T-helper 9 cell (primary cell): ENCODE measurements around the gene LELP1.
A peak's percentile ranks its signal among the peaks of the same experiment; 100 is the strongest.
"Not testable (repeated sequence)": the region's sequence is repeated elsewhere in the genome, so short reads cannot be mapped to it uniquely, and the experiment has no call there.

Experiments used
- DNase-seq: peaks from one replicate; pipeline ENCODE4 v3.0.0-alpha.2; 2020
- total RNA-seq, 2 donors: gene quantifications; one replicate each; lab custom pipeline; 2026; lab: John Stamatoyannopoulos, UW

The LELP1 gene
- 0 reads per million in 2 donors for total RNA-seq

GRCh38 chr1:153203130-153203529, at the start of gene LELP1:
Gene LELP1, plus strand, starts transcription at chr1:153203430. Its CDS starts 1,278 bp downstream, at chr1:153204708.
- DNase-seq = no peak

- DNase-seq = no peak
Observed at GRCh38 chr1:153155541-153155940, 47.7 kb upstream of the LELP1 start.

- no peak for DNase-seq
Observed at GRCh38 chr1:153168686-153169085, 34.5 kb upstream of the LELP1 start.

GRCh38 chr1:153174624-153175023, 28.6 kb upstream of the LELP1 start:
- DNase-seq = no peak

GRCh38 chr1:153178922-153179321, 24.3 kb upstream of the LELP1 start:
- no peak for DNase-seq

- DNase-seq = no peak
Observed at GRCh38 chr1:153180556-153180955, 22.7 kb upstream of the LELP1 start.

- DNase-seq = not testable (repeated sequence)
Observed at GRCh38 chr1:153188301-153188700, 14.9 kb upstream of the LELP1 start.

- DNase-seq = no peak
Observed at GRCh38 chr1:153190373-153190772, 12.9 kb upstream of the LELP1 start.

GRCh38 chr1:153192697-153193096, 10.5 kb upstream of the LELP1 start:
- DNase-seq = no peak

GRCh38 chr1:153194331-153195050, 8.7 kb upstream of the LELP1 start:
- no peak for DNase-seq

GRCh38 chr1:153195216-153195615, 8.0 kb upstream of the LELP1 start:
- DNase-seq = no peak

GRCh38 chr1:153202006-153202405, 1.2 kb upstream of the LELP1 start:
- DNase-seq = no peak

GRCh38 chr1:153206631-153207030, 3.4 kb downstream of the LELP1 start:
- no peak for DNase-seq

GRCh38 chr1:153210206-153210605, 7.0 kb downstream of the LELP1 start:
- DNase-seq = no peak

- DNase-seq = no peak
Observed at GRCh38 chr1:153212201-153212600, 9.0 kb downstream of the LELP1 start.

GRCh38 chr1:153213519-153213918, 10.3 kb downstream of the LELP1 start:
- no peak for DNase-seq

- DNase-seq = no peak
Observed at GRCh38 chr1:153217212-153217611, 14.0 kb downstream of the LELP1 start, which contains the start of gene PRR9. Gene PRR9, plus strand, starts transcription at chr1:153217584. Its CDS starts 561 bp downstream, at chr1:153218145.

- no peak for DNase-seq
Observed at GRCh38 chr1:153217744-153218416, 14.7 kb downstream of the LELP1 start.

GRCh38 chr1:153220606-153221303, 17.5 kb downstream of the LELP1 start:
- DNase-seq = no peak

GRCh38 chr1:153223040-153223891, 20.0 kb downstream of the LELP1 start:
- DNase-seq = peak; percentile 30

GRCh38 chr1:153227810-153228209, 24.6 kb downstream of the LELP1 start:
- DNase-seq = no peak

- no peak for DNase-seq
Observed at GRCh38 chr1:153228491-153228890, 25.3 kb downstream of the LELP1 start.
